Measurements from ENCODE around the gene HLA-A. TPM values are rescaled to one million over a fixed set of nuclear protein-coding genes. Genes with fewer than 3 reads are reported as not detected.

HLA-A gene
- total and polyA plus RNA-seq, 9 of the 15 experiments (the other 6 are each of a cell fraction or from before 2014, with no cell fraction given) = 0.46 to 3.3 TPM; not detected in 7

DNA sequence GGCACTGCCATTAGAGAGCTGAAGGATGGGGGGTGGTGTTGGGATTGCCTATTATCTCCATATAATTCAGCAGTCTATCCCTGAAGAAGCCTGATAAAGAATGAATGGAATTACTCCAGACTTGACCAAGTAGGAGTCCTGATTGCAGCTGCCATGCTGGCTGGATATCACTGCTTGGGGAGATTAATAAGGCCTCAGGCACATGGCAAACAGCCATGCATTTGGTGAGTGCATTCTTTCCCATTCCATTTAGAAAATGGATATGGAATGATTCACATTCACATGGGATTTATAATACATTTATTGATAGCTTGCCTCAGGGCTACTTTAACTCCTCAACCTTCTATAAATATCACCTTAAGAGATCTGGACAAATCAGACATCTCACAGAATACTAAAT is 49.6 kb upstream of the HLA-A start (continued):
- TF ChIP-seq, protein P1, sequence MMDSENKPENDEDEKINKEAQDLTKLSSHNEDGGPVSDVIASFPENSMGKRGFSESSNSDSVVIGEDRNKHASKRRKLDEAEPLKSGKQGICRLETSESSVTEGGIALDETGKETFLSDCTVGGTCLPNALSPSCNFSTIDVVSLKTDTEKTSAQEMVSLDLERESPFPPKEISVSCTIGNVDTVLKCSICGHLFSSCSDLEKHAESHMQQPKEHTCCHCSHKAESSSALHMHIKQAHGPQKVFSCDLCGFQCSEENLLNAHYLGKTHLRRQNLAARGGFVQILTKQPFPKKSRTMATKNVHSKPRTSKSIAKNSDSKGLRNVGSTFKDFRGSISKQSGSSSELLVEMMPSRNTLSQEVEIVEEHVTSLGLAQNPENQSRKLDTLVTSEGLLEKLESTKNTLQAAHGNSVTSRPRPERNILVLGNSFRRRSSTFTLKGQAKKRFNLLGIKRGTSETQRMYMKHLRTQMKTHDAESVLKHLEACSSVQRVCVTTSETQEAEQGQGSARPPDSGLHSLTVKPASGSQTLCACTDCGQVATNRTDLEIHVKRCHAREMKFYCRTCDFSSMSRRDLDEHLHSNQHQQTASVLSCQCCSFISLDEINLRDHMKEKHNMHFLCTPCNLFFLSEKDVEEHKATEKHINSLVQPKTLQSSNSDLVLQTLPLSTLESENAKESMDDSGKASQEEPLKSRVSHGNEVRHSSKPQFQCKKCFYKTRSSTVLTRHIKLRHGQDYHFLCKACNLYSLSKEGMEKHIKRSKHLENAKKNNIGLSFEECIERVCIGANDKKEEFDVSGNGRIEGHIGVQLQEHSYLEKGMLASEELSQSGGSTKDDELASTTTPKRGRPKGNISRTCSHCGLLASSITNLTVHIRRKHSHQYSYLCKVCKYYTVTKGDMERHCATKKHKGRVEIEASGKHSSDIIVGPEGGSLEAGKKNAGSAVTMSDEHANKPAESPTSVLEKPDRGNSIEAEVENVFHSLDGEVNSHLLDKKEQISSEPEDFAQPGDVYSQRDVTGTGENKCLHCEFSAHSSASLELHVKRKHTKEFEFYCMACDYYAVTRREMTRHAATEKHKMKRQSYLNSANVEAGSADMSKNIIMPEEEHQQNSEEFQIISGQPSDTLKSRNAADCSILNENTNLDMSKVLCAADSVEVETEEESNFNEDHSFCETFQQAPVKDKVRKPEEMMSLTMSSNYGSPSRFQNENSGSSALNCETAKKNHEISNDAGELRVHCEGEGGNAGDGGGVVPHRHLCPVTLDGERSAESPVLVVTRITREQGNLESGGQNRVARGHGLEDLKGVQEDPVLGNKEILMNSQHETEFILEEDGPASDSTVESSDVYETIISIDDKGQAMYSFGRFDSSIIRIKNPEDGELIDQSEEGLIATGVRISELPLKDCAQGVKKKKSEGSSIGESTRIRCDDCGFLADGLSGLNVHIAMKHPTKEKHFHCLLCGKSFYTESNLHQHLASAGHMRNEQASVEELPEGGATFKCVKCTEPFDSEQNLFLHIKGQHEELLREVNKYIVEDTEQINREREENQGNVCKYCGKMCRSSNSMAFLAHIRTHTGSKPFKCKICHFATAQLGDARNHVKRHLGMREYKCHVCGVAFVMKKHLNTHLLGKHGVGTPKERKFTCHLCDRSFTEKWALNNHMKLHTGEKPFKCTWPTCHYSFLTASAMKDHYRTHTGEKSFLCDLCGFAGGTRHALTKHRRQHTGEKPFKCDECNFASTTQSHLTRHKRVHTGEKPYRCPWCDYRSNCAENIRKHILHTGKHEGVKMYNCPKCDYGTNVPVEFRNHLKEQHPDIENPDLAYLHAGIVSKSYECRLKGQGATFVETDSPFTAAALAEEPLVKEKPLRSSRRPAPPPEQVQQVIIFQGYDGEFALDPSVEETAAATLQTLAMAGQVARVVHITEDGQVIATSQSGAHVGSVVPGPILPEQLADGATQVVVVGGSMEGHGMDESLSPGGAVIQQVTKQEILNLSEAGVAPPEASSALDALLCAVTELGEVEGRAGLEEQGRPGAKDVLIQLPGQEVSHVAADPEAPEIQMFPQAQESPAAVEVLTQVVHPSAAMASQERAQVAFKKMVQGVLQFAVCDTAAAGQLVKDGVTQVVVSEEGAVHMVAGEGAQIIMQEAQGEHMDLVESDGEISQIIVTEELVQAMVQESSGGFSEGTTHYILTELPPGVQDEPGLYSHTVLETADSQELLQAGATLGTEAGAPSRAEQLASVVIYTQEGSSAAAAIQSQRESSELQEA (IDR thresholded peaks at IDR 0.05; ENCODE audit: low read depth) = no peak
- no peak for TF ChIP-seq CAMTA2 (CRISPR knock-in tag; conservative IDR thresholded peaks at IDR 0.05)

DNA sequence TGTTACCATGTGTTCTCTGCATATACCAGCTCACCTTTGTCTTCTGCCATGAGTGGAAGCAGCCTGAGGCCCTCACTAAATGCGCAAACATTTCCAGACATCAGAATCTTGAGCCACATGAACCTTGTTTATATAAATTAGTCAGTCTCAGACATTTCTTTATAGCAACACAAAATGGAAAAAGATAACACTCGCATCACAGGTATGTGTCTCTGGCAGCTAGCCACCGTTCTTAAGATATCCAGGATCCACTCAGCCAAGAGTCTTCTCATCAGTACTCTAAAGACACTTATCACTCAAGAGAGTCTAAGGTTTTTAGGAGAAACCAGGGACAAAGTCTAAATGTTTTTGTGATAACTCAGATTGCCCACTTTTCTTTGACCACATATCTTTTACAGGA is 43.1 kb upstream of the HLA-A start:
- in situ Hi-C loops (cut with MboI) = no loop called here
- ATAC-seq (no peak), FAIRE-seq (no peak), DNase-seq (ENCODE audit: extremely low read depth in 1 of 4, low spot score in 3 of 4) (no peak)
- Histone ChIP-seq H3K4me1 (replicated peaks in 1 of 2; ENCODE audit: control insufficient read depth in 2 of 2, insufficient read depth in 2 of 2, low read length in 2 of 2) (no peaks in the 10 kb centered on the region), H3K4me2 (ENCODE audit: insufficient read depth, low read length) (no peak overlapping the region), H3K79me2 (ENCODE audit: control insufficient read depth, insufficient read depth, low read length) (no peaks in the 10 kb centered on the region), H3K9me3 (replicated peaks; ENCODE audit: control insufficient read depth, insufficient read depth, low read depth, low read length) (no peaks in the 10 kb centered on the region), H3K9me1 (ENCODE audit: control insufficient read depth, insufficient read depth, low read length) (no peaks in the 10 kb centered on the region), H3K27ac (ENCODE audit: extremely low read depth, low read depth, low read length) (no peak overlapping the region), H4K20me1 (replicated peaks; ENCODE audit: control insufficient read depth, insufficient read depth, low read length) (no peaks in the 10 kb centered on the region), H3K4me3 (no peak overlapping the region), H3K36me3 (ENCODE audit: control insufficient read depth, insufficient read depth, low read length) (no peaks in the 10 kb centered on the region), H3K9ac (ENCODE audit: insufficient read depth in 1 of 2, low read depth in 2 of 2, low read length in 2 of 2) (no peak overlapping the region), H2AFZ (ENCODE audit: low read depth, low read length) (no peak overlapping the region), H3K27me3 (ENCODE audit: control insufficient read depth in 2 of 2, insufficient read depth in 2 of 2, low read length in 2 of 2) (peaks cover 0 to 8% of the 10 kb centered on the region in 2 experiments; a peak in 3 of 5 replicates)
- BruUV-seq (replicated peaks) = no TSS peak
- WGBS (ENCODE audit: insufficient coverage, low coverage, missing lambda C conversion rate) = 0% methylated on average over 3 of the region's 3 CpGs
- ChIA-PET POLR2A (interaction anchor here (0.6 kb wide), 1 partner anchor 66 kb away, joined by 3 read pairs; no protein-coding TSS in a partner anchor), CTCF (ENCODE audit: low intra/inter-chr PET ratio) (no interaction called here)
- intact Hi-C loops (cut with micrococcal nuclease) = no loop called here
- TF ChIP-seq FIP1L1 (IDR thresholded peaks at IDR 0.05; ENCODE audit: low read depth, low read length, poor library complexity, severe bottlenecking) (no peak), SMARCE1 (IDR thresholded peaks at IDR 0.05) (no peak), HDAC8 (tag; IDR thresholded peaks at IDR 0.05) (no peak), DMBX1 (CRISPR knock-in tag; IDR thresholded peaks at IDR 0.05; ENCODE audit: borderline replicate concordance) (no peak), ZFX (CRISPR knock-in tag; IDR thresholded peaks at IDR 0.05) (no peak), GATAD2B (IDR thresholded peaks at IDR 0.05; ENCODE audit: borderline replicate concordance) (no peak), KLF13 (tag; IDR thresholded peaks at IDR 0.05; ENCODE audit: borderline replicate concordance, low read depth) (no peak), SNIP1 (IDR thresholded peaks at IDR 0.05; ENCODE audit: low read depth) (no peak), ZNF143 (CRISPR knock-in tag; IDR thresholded peaks at IDR 0.05) (no peak)
